ENCODE data around the gene CPSF2. TPM values are rescaled to one million over a fixed set of nuclear protein-coding genes. Genes with fewer than 3 reads are reported as not detected.
A peak's percentile ranks its signal among the peaks of the same experiment; 100 is the strongest.

Gene CPSF2
- 30.6 and 33.7 TPM in 2 replicates for total RNA-seq (2013; cell fraction: nucleolus; rRNA removed)
- total RNA-seq (2014; rRNA removed): 25.9 and 28.2 TPM in 2 replicates
- total RNA-seq (2014; rRNA removed; fragmentation: Illumina TruSeq; extraction: Trizol): 60.2 and 71.8 TPM in 2 replicates
- total RNA-seq (2021): 57.6 and 61.7 TPM in 2 replicates
- polyA plus RNA-seq (2011; ENCODE audit: low read depth): 11.6 TPM
- 42.0 and 63.9 TPM in 2 replicates for polyA plus RNA-seq (2011; rRNA removed)
- 9.3 and 10.8 TPM in 2 replicates for polyA plus RNA-seq (2011; cell fraction: cytosol; rRNA removed)
- 6.4 and 14.4 TPM in 2 replicates for polyA plus RNA-seq (2011; cell fraction: nucleus; rRNA removed)
- polyA plus RNA-seq (2012): 19.2 and 32.6 TPM in 2 replicates
- polyA plus RNA-seq (2014; fragmentation: Illumina TruSeq; extraction: Trizol): 52.0 and 76.6 TPM in 2 replicates
- polyA plus RNA-seq (2014; fragmentation: Nextera tagmentation; extraction: Ambion mirVana): 10 to 100 TPM; 18.2 to 20.1 TPM
- polyA plus RNA-seq (2014; rRNA removed): 32.8 and 36.8 TPM in 2 replicates
- polyA plus RNA-seq (2016; fragmentation: Nextera tagmentation; extraction: Ambion mirVana): 10 to 100 TPM; 61.9 to 62.0 TPM
- polyA minus RNA-seq (2011; rRNA and poly(A)+ RNA removed): 15.1 and 27.6 TPM in 2 replicates
- polyA minus RNA-seq (2011; cell fraction: cytosol; rRNA and poly(A)+ RNA removed): 6.7 and 19.2 TPM in 2 replicates
- 6.9 and 19.4 TPM in 2 replicates for polyA minus RNA-seq (2011; cell fraction: nucleus; rRNA and poly(A)+ RNA removed)
- percentile 73 among the genes with signal in this experiment for Bru-seq, nascent RNA
- percentile 82 among the genes with signal in this experiment for BruChase-seq, experiment 1, labeled RNA remaining after a 6-hour chase
- percentile 76 among the genes with signal in this experiment for BruChase-seq, experiment 2, labeled RNA remaining after a 2-hour chase
- long read RNA-seq, experiment 1, full-length matches to known transcripts: 7 of 15 reads
- long read RNA-seq, experiment 1, partial matches to known transcripts: 6 of 15 reads
- long read RNA-seq, experiment 1, other reads (novel, unspliced or antisense): 2 of 15 reads
- long read RNA-seq, experiment 2, full-length matches to known transcripts: 39 of 219 reads
- long read RNA-seq, experiment 2, partial matches to known transcripts: 159 of 219 reads
- long read RNA-seq, experiment 2, other reads (novel, unspliced or antisense): 21 of 219 reads

GRCh38 chr14:92121670-92122350 is at the start of gene CPSF2, which contains the start of gene NDUFB1:
Gene CPSF2 (plus strand): TSS chr14:92121969. CDS start chr14:92130985, 9,016 bp downstream.
Gene NDUFB1 (minus strand): TSS chr14:92121706. CDS start chr14:92117637, 4,069 bp downstream.
- peaks cover 47% of the 10 kb centered on the region for H3K79me2 ChIP-seq (ENCODE audit: control insufficient read depth, insufficient read depth, low read length)
- H3K27me3 ChIP-seq (replicated peaks in 1 of 2; ENCODE audit: control insufficient read depth in 2 of 2, insufficient read depth in 2 of 2, low read length in 1 of 2): no peaks in the 10 kb centered on the region
- BruUV-seq (replicated peaks): TSS peak; percentile 68
- peak within 1 kb of the TSS; percentile 97 for H2AFZ ChIP-seq (ENCODE audit: control insufficient read depth, low read depth, low read length)
- peaks cover 6% of the 10 kb centered on the region; the same call in 1 of the 2 replicates for H3K4me1 ChIP-seq (ENCODE audit: control insufficient read depth, insufficient read depth, low read length)
- peak; percentile 45 for DNase-seq (ENCODE audit: low read depth, low spot score)
- under 1% methylated on average over 52 of the region's 55 CpGs for WGBS (ENCODE audit: insufficient coverage, insufficient replicate concordance, low lambda C conversion rate, missing lambda C conversion rate)
- RAD21 ChIA-PET (ENCODE audit: unreplicated experiment): interaction anchor here (0.7 to 6.0 kb wide), 13 partner anchors 13 to 561 kb away, joined by 3 to 28 read pairs (median 3); partner anchors contain the start of gene ATXN3
- CTCF ChIA-PET: interaction anchor here (0.5 to 10.8 kb wide), 8 partner anchors 13 to 472 kb away, joined by 3 to 143 read pairs (median 4); partner anchors contain the start of gene ATXN3
- peak within 1 kb of the TSS; percentile 95 for H3K27ac ChIP-seq (ENCODE audit: control insufficient read depth, insufficient read depth)
- peak within 1 kb of the TSS; percentile 83 for H3K9ac ChIP-seq (ENCODE audit: control insufficient read depth, insufficient read depth, low read length)
- peak; percentile 93 for ATAC-seq
- intact Hi-C loops (cut with micrococcal nuclease; ENCODE audit: unreplicated experiment): loop anchor here (5.0 kb wide), 1 partner anchor 430 kb away; no protein-coding TSS in a partner anchor
- SMC1A ChIA-PET (ENCODE audit: uncharacterized antibody, unreplicated experiment): interaction anchor here (0.6 to 3.5 kb wide), 12 partner anchors 9 to 552 kb away, joined by 3 to 21 read pairs (median 4); partner anchors contain the start of gene ATXN3
- peaks cover 0 to 7% of the 10 kb centered on the region in 2 experiments; a peak in 2 of 4 replicates for H3K36me3 ChIP-seq (ENCODE audit: control insufficient read depth in 2 of 2, insufficient read depth in 2 of 2, low read length in 1 of 2)
- peak within 1 kb of the TSS; percentile 23 for H3K4me2 ChIP-seq (ENCODE audit: control insufficient read depth, insufficient read depth)
- H3K4me3 ChIP-seq: peak within 1 kb of the TSS; percentile 96
- no peaks in the 10 kb centered on the region for H3K9me3 ChIP-seq (replicated peaks; ENCODE audit: control insufficient read depth, insufficient read depth, low read length)
- POLR2A ChIA-PET: interaction anchor here (0.6 to 6.3 kb wide), 6 partner anchors 14 to 282 kb away, joined by 3 to 45 read pairs (median 4); partner anchors contain the start of gene ATXN3
- H4K20me1 ChIP-seq (ENCODE audit: control insufficient read depth, insufficient read depth): no peaks in the 10 kb centered on the region
- in situ Hi-C loops (cut with MboI): loop anchor here (10.0 kb wide), 1 partner anchor 673 kb away; the partner anchor contains the start of gene GOLGA5
- peak; percentile 38 for FAIRE-seq
- no peak for TF ChIP-seq ZZZ3 (IDR thresholded peaks at IDR 0.05; ENCODE audit: control insufficient read depth, insufficient read length, low read depth)
- TF ChIP-seq SIN3A (IDR thresholded peaks at IDR 0.05; ENCODE audit: low read depth, low read length): peak; percentile 66
- TF ChIP-seq BRCA1 (IDR thresholded peaks at IDR 0.05; ENCODE audit: low read depth, low read length): 0 out of 2 replicates have a peak, but pooled peaks have one; percentile 31
- TF ChIP-seq SUPT20H (IDR thresholded peaks at IDR 0.05; ENCODE audit: borderline replicate concordance, control insufficient read depth, low read depth, low read length): no peak
- TF ChIP-seq CBX3 (IDR thresholded peaks at IDR 0.05; ENCODE audit: borderline replicate concordance, low read depth): no peak
- peak; percentile 93 for TF ChIP-seq CBFB (IDR thresholded peaks at IDR 0.05; ENCODE audit: low read depth)
- no peak for TF ChIP-seq RAD51 (IDR thresholded peaks at IDR 0.05)
- no peak for TF ChIP-seq STAT3 (IDR thresholded peaks at IDR 0.05; ENCODE audit: low read depth, low read length)
- no peak for TF ChIP-seq SUZ12 (IDR thresholded peaks at IDR 0.05; ENCODE audit: unreplicated experiment)
- TF ChIP-seq ESRRA (IDR thresholded peaks at IDR 0.05; ENCODE audit: low read length): 0 out of 2 replicates have a peak, but pooled peaks have one; percentile 19
- TF ChIP-seq HDAC2 (IDR thresholded peaks at IDR 0.05): no peak
- no peak for TF ChIP-seq NRF1 (conservative IDR thresholded peaks at IDR 0.05; ENCODE audit: low read depth, low read length)
- TF ChIP-seq ATF3 (IDR thresholded peaks at IDR 0.05; ENCODE audit: borderline replicate concordance, extremely low read depth, low read depth, low read length): no peak
- TF ChIP-seq SRF (IDR thresholded peaks at IDR 0.05; ENCODE audit: low read depth in 2 of 2, low read length in 2 of 2): no peak
- no peak for TF ChIP-seq SPI1 (IDR thresholded peaks at IDR 0.05; ENCODE audit: borderline replicate concordance, insufficient read depth, low read depth, low read length)
- peak; percentile 98 for TF ChIP-seq POLR2A (IDR thresholded peaks at IDR 0.05; ENCODE audit: low read depth, low read length)
- TF ChIP-seq TCF12 (IDR thresholded peaks at IDR 0.05; ENCODE audit: low read depth, low read length): 0 out of 2 replicates have a peak, but pooled peaks have one; percentile 41
- peak; percentile 34; the same call in 1 of the 2 replicates for TF ChIP-seq ZNF384 (IDR thresholded peaks at IDR 0.05; ENCODE audit: borderline replicate concordance, low read depth, low read length)
- peak; percentile 99 for TF ChIP-seq CHD1 (IDR thresholded peaks at IDR 0.05; ENCODE audit: low read depth, low read length)

Measured in GM12878 (cell line).